Stimulated activated CD4-positive, alpha-beta T cell treated with anti-CD3 and anti-CD28 coated beads, TNF-alpha, amount 100 ng/mL, for 24 hours (primary cell): Measurements from ENCODE around the gene PRR9.
"Not testable (repeated sequence)": the region's sequence is repeated elsewhere in the genome, so short reads cannot be mapped to it uniquely, and the experiment has no call there.

ENCODE experiments used
- DNase-seq, 3 experiments: peaks; one replicate each; pipeline ENCODE4 v3.0.0-alpha.2; 2020; ENCODE audit warnings: low read depth in 3 of 3

Gene PRR9, protein sequence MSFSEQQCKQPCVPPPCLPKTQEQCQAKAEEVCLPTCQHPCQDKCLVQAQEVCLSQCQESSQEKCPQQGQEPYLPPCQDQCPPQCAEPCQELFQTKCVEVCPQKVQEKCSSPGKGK

DNA sequence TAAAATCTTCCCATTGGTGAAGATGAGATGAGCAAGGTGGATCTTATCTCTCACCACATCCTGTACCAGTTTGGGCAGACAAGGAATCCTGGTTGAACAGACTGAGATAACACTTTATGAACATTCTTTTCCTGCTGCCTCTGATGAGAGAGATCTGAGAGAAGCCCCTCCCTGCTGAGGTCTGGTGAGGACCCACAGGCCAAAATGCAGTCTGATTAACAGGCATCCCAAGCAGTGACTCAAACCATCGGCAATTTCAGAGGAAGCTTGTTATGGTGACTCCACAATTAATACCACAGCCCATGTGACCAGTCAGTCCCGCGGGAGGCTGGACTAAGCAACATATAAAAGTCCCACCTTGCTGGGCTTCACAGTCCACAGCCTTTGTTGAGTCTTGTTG lies at the start of gene PRR9:
Gene PRR9, plus strand, starts transcription at position 373 of the 400 bp plus-strand sequence. CDS start 561 bp downstream, outside the sequence.
- no peak for DNase-seq

DNA sequence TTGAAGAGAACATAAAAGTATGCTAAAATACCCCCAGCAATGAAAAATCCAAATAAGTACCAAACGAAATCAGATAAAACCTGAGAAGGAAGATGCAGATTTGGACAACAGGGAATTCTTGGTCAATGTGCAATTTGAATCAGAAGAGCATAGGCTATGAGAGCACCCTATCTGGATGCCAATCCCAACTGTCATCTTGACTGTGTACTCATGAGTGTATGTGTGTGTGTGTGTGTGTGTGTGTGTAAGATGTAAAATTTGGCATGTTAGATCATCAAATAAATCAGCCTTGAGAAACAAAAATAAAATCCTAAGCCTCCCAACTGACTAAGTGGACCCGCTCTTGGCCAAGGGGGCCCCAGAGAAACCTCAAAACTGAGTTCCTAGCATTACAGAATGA lies 48.7 kb upstream of the PRR9 start:
- no peak for DNase-seq

DNA sequence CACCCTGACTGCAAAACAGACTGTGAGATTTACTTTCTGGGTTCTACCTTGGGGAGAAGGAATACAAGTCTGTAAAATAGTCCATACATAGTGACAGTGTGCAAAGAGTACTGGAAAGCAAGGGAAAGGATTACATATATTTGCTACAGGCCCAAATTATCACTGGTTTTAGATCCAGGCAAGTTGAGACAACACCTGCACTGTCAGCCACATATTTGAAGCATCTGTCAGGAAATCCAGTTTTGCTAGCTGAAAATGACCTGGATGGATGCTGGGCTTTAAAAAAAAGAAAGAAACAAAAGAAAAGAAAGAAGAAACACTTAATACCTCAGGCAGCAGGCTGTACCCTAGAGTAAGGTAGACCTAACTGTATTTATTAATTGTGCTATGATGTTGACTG lies 42.8 kb upstream of the PRR9 start:
- DNase-seq = no peak

DNA sequence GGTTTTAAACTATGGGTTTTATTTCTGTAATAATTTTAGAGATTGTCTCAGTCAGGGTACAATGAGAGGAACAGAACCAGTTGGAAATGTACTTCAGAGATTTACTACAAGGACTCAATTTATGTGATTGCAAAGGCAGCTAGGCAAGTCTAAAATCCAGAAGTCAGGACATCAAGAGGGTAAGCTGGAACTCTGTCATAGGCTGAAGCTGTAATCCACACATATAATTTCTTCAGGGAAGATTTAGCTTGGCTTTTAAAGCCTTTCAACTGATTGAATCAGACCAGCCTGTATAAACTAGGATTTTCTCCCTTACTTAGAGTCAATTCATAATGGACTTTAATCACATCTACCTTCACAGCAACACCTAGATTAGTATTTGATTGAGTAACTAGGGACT lies 38.5 kb upstream of the PRR9 start:
- no peak for DNase-seq

DNA sequence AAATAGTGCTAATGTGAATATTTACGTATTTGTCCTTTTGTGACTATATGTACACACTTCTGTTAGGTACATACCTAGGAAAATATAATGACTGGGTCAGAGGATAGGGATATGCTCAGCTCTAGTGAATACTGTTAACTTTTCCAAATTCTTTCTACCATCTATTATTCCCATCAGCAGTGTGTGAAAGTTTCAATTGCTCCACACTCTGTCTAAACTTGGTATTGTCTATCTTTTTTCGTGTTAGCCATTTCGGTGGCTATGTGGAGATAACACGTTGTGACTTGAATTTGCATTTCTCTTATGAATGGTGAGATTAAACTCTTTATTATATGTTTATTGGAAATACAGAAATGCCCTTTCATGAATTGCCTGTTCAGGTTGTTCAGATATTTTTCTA lies 36.8 kb upstream of the PRR9 start:
- DNase-seq = no peak

DNA sequence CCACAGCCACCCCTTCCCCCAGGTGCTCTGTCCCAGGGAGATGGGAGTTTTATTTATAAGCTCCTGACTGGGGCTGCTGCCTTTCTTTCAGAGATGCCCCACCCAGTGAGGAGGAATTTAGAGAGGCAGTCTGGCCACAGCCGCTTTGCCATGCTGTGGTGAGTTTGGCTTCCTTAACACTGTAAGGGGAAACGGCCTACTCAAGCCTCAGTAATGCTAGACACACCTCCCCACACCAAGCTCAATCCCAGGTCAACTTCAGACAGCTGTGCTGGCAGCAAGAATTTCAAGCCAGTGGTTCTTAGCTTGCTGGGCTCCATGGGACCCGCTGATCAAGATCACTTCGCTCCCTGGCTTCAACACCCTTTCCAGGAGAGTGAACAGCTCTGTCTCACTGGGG lies 29.1 kb upstream of the PRR9 start:
- not testable (repeated sequence) for DNase-seq

DNA sequence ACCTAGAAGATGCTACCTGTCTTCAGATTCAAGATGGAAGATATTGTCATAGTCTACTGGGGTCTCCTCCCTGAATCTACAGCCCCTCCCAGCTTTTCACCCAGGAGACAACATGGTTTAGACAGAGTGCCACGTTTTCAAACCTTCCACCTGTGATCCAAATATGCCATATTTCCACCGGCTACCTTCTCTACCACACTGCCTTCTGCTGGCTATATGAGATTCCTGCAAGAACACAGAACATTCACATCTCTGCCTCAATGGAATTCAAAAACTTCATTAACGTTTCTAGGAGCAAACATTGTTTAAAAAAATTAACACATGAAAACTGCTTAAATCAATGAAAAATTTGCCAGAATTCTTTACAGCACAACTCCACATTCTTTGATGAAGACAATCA lies 27.0 kb upstream of the PRR9 start:
- DNase-seq = no peak

DNA sequence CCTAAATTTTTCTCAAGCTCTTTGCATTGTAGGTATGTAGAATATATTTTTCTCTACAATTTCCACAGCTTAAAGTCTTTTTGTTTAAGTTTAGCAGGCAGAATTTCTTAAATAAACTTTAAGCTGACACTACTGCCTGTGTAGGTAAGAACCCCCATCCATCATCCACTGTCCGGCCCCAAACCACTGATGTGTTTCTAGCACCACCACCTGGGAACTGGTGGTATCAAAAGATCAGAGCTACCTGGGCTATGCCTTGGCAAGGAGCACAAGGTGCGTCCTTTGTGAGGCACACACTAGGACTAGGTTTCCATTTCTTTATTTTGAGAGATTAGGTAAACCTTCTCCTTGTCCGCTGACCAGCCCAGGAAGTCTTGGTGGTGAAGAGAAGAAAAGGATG lies 24.7 kb upstream of the PRR9 start:
- DNase-seq = peak in 1 of 3 experiments; percentile 2

DNA sequence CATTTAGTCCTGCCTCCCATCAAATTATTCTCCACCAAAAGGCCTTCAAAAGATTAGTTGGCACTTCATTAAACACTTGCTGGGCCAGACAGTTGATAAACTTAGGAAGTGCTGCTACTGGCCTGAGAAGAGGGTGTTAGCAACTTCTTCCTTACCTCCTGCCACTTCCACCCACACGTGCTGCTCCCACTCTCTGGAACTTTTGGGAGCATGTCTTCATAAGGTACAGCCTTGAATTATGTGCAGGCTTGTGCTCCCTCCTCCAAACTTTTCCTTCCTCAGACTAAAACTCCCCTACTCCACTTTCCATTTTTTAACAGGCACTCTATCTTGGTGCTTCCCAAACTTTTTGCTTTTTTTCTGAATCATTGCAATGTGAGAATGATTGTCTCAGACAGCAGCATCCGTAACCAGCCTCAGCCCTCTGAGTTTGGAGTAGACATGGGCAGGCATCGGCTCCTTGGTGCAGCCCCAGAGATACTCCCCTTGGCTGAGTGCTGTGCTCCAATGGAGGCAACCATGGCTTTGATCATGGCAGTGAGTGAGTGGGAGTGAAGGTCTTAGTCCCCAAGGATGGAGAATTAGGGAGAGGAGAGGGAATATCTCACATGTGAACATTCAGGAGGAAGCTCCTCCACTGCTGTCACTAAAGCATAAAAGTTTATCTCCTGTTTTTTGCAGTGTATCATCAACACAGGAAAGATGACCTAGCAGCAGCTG lies 22.9 kb upstream of the PRR9 start:
- DNase-seq = no peak

DNA sequence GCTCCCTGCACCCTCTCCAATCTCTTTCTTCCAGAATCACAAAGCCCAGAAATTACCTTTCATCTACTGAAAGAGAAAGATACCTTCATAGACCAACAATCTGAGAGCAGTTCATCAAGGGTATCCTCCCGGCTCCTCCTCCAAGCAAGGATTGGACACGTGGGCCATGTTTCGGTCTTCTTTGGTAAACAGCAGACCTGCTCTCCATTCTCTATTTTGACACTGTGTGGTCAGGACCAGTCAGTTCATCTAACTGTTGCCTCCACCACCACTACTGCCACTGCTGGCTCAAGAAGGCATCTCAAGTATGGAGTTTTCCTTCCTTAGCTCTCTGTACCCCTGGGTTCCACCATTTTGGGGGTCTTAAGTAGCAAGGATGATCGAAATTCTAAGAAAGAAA lies 22.2 kb upstream of the PRR9 start:
- DNase-seq = no peak

DNA sequence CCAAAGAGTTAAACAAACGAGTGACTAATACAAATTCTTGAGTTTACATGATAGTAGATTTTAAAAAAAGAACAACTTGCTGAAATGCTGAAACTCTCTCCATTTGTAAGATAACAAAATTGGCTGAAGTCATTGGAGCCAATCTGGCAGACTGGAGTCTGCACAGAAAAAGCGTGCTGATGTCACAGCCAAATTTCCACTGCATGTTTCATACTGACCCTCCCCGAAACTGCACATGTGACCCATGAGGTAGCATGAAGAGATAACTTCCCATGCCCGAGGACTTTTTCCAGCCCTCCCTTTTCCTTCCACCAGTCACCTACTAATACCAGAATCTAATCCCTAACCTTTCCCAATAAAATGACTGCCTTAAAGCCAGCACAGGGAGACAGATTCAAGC lies 15.4 kb upstream of the PRR9 start:
- no peak for DNase-seq

DNA sequence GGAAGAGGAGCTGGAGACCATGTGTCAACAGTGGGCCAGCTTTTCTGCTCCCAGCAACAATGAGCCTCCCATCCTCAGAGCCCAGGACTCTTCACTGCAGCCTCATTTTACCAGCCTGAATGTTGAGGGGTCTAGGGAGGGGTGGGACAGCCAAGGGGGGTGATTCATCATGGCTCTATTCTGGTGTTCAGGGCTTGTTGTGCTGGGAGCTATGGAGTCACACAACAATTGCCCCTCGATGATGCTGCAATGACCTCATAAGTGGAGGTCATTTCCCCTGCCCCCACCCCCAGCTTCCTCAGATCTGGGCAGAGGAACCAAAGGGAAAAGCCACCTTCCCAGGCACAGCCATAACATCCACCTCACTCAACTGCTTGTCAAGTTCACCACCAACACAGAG lies 14.3 kb upstream of the PRR9 start, which contains the start of gene LELP1:
Gene LELP1, plus strand, starts transcription at position 301 of the 400 bp plus-strand sequence. CDS start 1,278 bp downstream, outside the sequence.
- DNase-seq = no peak

DNA sequence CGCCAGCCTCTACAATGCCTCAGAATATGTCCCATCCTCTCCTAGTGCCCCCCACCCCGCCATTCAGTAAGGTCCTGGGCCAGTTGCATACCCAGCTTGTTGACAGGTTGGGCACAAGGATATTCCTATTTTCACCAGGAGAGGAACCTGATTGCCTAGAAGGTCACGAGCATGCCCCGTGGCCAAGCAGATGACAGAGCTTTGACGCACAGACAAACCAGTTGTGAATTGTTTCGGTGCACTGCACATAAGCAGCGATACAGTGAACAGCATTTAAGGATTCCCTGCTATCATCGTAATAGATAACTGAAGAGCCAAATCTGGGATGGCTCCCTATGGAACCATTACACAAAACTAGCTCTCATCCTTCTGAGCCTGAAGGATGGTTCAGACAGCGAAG lies 10.8 kb upstream of the PRR9 start:
- DNase-seq = no peak

DNA sequence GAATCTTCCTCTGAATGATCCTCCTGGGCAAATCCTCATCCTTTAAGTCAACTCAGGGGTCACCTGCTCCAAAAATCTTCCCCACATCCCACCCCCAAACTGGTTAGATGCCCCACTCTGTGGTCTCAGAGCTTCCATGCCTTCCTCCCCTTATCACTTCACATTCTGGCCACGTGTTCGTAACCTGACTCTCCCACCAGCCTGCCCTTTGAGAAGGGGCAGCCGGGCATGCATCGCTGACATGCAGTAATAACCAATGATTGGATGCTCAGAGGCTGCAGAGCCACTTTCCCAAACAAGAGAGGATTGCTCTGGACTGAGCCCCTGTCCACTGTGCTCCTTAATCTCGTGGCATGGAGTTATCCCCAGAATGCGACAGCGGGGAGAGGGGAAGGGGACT lies 7.2 kb upstream of the PRR9 start:
- no peak for DNase-seq

DNA sequence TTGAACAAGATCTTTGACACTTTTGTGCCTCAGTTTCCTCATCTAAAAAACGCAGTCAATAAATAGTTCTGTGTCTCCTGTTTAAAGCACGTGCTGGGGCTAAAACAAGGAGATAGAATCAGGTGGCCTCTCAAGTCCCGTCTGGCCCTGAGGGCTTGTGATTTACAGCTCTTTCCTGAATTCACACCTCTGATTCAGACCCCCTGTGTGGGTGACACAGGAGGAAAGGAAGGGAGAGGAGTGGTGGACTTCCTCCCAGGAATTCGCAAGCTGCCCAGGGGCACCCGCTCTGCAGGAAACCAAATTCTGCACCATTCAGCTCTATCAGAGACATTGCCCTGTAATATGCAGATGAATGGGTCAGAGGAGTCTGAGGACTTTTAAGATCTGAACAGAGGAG lies 5.2 kb upstream of the PRR9 start:
- no peak for DNase-seq

DNA sequence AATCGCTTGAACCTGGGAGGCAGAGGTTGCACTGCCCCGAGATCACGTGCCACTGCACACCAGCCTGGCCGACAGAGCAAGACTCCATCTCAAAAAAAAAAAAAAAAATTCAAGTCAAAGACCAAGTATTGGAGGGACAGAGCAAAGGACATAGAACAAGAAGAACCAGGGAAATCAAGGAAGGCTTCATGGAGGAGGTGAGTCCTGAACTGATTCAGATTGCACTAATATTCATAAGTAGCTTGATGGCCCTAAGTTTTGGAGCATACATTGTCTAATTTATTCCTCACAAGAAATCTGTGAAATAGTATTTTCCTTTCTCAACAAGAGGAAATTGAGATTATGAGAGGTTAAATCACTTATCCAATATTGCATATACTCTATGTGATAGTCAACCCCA lies 3.9 kb upstream of the PRR9 start:
- no peak for DNase-seq

DNA sequence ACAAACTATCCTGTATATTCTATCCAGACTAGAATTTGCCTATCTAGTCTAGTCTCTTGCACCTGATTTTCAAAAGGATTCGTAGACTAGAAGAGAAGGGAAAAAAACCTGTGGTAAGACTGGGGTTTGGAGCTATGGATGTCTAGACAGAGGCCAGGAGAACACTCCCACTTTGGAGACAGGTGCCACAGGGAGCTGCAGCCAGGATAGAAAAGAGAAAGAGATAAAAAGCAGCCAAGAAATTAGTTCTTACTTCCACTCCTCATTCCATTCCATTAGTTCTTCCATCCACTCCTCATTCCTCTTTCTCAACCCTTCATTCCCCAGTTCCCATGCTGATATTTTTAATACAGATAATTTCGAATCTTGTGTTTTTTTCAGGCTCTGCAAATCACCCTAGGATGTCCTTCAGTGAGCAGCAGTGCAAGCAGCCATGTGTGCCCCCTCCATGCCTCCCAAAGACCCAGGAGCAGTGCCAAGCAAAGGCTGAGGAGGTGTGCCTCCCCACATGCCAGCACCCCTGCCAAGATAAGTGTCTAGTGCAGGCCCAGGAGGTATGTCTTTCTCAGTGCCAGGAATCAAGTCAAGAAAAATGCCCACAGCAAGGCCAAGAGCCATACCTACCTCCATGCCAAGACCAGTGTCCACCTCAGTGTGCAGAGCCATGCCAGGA lies 496 bp downstream of the PRR9 start:
- no peak for DNase-seq

DNA sequence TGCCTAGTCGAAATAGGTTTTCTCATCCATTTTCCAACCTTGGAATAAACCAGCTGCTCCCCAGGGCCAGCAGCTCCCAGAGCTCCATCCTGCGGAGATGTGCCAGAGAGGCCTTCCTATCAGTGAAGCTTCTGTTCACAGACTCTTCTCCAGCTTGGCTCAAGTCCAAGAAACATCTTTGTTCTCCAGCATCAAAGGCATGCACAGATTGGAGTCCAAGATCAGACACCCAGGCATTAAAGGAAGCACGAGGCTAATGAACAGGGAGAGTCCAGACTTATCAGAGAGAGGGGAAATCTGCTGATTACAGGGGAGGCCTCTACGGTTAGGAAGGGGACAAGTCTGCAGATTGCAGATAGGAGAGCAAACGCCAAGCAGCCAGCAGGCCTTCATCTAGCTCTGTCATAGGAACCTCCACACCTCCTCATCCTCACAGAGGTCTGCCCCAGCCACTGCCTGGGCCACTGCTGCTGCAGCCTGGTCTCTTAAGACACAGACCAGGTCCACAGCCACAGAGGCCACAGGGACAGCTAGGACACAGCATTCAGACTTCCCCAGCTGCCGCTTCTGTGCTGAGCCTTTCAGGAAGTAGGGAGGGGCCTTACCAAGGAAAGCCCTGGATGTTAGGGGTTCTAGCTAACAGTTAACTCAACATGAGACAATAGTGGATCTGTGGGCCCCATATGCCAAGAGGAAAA lies 3.4 kb downstream of the PRR9 start:
- DNase-seq = no peak

DNA sequence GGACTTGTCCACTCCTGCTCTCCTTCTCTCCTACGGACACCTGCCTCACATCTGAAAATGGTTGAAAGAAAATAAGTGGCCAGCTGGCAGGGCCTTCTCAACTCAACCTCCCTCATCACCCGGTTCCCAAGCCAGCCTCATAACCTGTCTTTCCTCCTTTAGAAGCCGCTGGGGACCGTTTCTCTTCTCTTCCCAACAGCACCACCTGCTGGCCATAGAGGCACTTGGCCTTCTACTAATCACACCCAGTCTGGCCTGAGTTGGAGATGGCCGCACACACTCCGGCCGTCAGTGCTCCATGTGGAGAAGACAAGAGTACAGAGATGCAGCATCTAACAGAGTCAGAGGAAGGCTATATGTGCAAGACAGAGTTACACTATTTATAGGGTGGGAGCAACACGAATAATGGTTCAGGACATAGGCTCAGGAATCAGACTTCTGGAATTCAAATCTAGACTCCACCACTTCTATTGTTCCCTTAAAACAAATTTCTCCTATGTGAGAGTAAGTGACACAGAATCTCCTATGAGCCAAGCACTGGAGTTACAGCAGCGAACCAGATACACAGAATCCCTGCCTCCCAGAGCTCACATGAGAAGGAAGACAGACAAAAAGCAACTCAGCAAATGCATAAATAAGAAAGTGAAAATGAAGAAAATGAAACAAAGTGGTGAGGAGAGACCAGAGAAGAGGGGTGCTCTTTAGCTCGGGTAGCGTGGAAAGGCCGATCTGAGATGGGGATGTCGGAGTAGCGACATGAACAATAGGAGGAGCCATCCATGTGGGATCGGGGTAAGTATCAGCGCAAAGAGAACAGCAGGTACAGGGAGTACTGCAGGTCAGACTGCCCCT lies 5.9 kb downstream of the PRR9 start:
- peak; percentile 9 to 52 (median 32) for DNase-seq

DNA sequence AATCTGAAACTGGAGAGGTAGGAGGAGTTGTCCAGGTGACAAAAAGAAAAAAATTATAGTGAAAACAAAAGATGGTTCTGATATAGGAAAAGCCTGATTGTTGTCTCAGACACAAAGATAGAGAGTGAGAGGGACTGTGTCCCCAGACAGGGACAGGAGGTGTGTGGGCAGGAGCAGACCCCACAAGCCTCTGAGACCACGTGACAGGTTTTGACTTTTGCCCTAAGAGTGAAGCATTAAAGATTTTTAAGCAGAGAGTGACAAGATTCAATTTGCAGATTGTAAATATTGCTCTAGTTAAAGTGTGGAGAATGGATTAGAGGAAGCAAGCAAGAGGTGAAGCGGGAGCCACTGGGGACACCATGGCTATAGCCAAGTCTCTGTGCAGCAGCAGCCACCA lies 10.4 kb downstream of the PRR9 start:
- no peak for DNase-seq

DNA sequence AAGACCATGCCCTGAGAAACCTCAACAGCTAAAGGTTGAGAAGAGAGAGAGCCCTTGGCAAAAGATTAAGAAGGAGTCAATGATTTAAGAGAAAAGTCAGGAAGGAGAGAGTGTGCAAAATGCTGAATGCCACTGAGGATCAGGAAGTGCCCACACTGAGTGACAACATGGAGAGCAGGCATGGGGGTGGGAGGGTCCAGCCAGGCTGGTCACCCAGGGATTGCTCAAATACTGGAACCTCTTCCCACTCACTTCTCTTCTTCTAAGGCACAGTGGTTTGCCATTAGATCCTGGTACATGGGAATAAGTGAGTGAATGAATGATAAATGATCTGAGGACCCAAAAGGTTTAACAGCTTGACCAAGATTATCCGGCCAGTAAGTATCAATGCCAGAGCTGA lies 11.1 kb downstream of the PRR9 start:
- no peak for DNase-seq
